HTR-8/SVneo (cell line): Measurements from ENCODE around the gene N4BP2L2.

ENCODE experiments used
- DNase-seq: peaks from one replicate; pipeline ENCODE4 v3.0.0; 2011; ENCODE audit warnings: low spot score, mixed read lengths; ENCODE audit not compliant: insufficient read length
- FAIRE-seq: peaks from 2 replicates; lab custom pipeline; 2011; peaks lifted over from hg19 to GRCh38; lab: Jason Lieb, UNC

N4BP2L2 gene

GRCh38 chr13:32390048-32390447 is 148.5 kb downstream of the N4BP2L2 start:
- FAIRE-seq (no peak), DNase-seq (no peak)

- DNase-seq (no peak), FAIRE-seq (no peak)
These were observed 153.2 kb downstream of the N4BP2L2 start for GRCh38 chr13:32385410-32385809.

- DNase-seq (no peak), FAIRE-seq (no peak)
These were observed 153.9 kb downstream of the N4BP2L2 start for GRCh38 chr13:32384702-32385101.

- no peak for FAIRE-seq
- DNase-seq = no peak
These were observed 154.6 kb downstream of the N4BP2L2 start for GRCh38 chr13:32383836-32384618.
